MG63 (cell line): ENCODE results near the gene DISP3. TPM values are rescaled to one million over a fixed set of nuclear protein-coding genes. Genes with fewer than 3 reads are reported as not detected.

Experiments used
- DNase-seq: peaks from one replicate; pipeline ENCODE4 v3.0.0-alpha.2; 2020
- H3K27me3 ChIP-seq: fragments of 250-450 bp; sonication (Bioruptor Pico); 2 replicates; pipeline ENCODE4 v1.5.1; 2020; ENCODE audit warnings: mild to moderate bottlenecking, moderate library complexity
- H3K36me3 ChIP-seq: fragments of 250-450 bp; sonication (Bioruptor Pico); 2 replicates; pipeline ENCODE4 v1.5.1; 2020; ENCODE audit warnings: mild to moderate bottlenecking, moderate library complexity
- H3K4me3 ChIP-seq: fragments of 250-450 bp; sonication (Bioruptor Pico); 2 replicates; pipeline ENCODE4 v1.5.1; 2020; ENCODE audit warnings: mild to moderate bottlenecking, moderate library complexity
- H3K9me3 ChIP-seq: fragments of 250-450 bp; sonication (Bioruptor Pico); 2 replicates; pipeline ENCODE4 v1.5.1; 2020; ENCODE audit warnings: mild to moderate bottlenecking, moderate library complexity
- total RNA-seq: library from RNA; depleted of rRNA; stranded (reverse); fragments of >200 nt; shearing (Covaris generic); gene quantifications from 2 replicates; pipeline ENCODE4 v1.2.3, GENCODE V29; 2014; ENCODE audit warnings: low replicate concordance; rRNA removed

The DISP3 gene, protein sequence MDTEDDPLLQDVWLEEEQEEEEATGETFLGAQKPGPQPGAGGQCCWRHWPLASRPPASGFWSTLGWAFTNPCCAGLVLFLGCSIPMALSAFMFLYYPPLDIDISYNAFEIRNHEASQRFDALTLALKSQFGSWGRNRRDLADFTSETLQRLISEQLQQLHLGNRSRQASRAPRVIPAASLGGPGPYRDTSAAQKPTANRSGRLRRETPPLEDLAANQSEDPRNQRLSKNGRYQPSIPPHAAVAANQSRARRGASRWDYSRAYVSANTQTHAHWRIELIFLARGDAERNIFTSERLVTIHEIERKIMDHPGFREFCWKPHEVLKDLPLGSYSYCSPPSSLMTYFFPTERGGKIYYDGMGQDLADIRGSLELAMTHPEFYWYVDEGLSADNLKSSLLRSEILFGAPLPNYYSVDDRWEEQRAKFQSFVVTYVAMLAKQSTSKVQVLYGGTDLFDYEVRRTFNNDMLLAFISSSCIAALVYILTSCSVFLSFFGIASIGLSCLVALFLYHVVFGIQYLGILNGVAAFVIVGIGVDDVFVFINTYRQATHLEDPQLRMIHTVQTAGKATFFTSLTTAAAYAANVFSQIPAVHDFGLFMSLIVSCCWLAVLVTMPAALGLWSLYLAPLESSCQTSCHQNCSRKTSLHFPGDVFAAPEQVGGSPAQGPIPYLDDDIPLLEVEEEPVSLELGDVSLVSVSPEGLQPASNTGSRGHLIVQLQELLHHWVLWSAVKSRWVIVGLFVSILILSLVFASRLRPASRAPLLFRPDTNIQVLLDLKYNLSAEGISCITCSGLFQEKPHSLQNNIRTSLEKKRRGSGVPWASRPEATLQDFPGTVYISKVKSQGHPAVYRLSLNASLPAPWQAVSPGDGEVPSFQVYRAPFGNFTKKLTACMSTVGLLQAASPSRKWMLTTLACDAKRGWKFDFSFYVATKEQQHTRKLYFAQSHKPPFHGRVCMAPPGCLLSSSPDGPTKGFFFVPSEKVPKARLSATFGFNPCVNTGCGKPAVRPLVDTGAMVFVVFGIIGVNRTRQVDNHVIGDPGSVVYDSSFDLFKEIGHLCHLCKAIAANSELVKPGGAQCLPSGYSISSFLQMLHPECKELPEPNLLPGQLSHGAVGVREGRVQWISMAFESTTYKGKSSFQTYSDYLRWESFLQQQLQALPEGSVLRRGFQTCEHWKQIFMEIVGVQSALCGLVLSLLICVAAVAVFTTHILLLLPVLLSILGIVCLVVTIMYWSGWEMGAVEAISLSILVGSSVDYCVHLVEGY (N-terminal part only)
- 0.16 TPM in 1 of 2 replicates, not detected in the other for total RNA-seq

DNA sequence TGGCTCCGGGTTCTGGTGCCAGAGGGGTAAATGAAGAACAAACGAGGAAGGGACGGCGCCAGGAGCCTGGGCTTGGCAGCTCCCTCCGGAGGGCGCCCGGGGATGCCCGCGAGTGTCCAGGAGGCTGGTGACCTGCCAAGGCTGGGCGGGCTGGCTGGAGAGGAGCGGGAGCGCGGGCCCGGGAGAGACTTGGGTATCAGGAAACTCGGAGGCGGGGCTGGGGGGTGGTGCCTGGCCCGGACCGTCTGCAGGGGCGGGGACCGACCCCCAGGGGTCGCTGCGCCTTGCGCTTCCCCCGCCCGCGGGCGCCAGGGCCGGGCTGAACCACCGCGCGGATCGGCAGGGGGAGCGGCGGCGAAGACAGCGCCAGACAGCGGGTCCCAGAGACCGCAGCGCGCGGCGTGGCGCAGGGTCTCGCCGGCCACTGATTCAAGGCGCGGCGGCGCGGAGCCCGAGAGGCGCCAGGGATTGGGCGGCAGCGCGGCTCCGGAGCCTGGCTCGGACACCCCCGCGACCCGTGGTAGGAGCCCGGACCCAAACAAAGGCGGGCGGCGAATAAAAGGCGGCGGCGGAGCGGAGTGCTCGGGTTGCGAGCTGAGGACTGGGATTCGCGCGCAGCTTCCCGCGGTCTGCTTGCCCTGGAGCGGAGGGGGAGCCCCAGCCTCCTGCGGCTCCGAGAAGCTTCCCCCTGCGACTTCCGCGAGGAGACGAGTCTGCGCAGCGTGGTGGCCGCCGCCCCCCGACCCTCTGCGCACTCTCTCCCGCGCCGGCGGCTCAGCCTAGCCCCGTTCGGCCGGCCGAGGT lies at the start of gene DISP3:
Gene DISP3 (plus strand): TSS at position 585 of the 804 bp plus-strand sequence. CDS start 21,838 bp downstream, outside the sequence.
- peak; percentile 73 for DNase-seq

DNA sequence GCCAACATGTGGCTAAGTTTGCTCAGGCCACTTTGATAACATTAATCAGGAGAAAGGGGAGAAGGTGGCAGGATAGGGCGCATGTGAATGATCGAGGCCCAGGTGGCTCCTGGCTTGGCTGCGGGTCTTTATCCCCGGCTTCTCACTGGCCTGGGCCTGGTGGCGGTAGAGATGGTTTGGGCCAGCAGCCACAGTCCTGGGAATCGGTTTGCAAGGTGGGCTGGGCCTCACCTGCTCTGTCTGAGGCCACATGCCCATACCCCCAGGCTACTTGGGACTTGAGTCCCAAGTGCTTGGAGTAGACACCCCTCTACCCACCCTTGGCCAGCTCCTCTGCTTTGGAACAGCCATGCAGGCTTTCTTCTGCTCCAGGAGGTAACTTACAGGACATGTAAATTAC lies 49.7 kb upstream of the DISP3 start:
- Histone ChIP-seq H3K27me3 (peaks cover 3% of the 10 kb centered on the region; the same call in 1 of the 2 replicates), H3K36me3 (no peaks in the 10 kb centered on the region), H3K4me3 (no peak overlapping the region), H3K9me3 (no peaks in the 10 kb centered on the region)
- DNase-seq: no peak

More for the DNA sequence above, at the start of gene DISP3:
- no peaks in the 10 kb centered on the region for H3K9me3 ChIP-seq
- no peaks in the 10 kb centered on the region for H3K36me3 ChIP-seq
- peak within 1 kb of the TSS; percentile 47 for H3K4me3 ChIP-seq
- peaks cover 50% of the 10 kb centered on the region for H3K27me3 ChIP-seq

DNA sequence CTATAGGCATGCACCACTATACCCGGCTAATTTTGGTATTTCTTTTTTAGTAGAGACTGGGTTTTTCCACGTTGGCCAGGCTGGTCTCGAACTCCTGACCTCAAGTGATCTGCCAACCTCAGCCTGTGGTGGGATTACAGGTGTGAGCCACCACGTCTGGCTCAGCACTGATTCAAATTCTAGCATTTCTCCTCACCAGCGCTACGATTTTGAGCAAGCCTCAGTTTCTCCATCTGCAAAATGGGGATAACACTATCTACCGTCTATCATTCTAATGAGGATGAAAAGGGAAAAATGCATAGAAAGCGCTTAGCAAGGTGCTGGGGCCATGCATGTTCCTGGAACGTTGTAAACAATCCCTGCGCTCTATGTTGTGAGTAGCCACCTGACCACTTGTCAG lies 49.0 kb upstream of the DISP3 start:
- H3K36me3 ChIP-seq: no peaks in the 10 kb centered on the region
- H3K9me3 ChIP-seq: no peaks in the 10 kb centered on the region
- DNase-seq: no peak
- H3K4me3 ChIP-seq: no peak overlapping the region
- peaks cover 3% of the 10 kb centered on the region; the same call in 1 of the 2 replicates for H3K27me3 ChIP-seq

DNA sequence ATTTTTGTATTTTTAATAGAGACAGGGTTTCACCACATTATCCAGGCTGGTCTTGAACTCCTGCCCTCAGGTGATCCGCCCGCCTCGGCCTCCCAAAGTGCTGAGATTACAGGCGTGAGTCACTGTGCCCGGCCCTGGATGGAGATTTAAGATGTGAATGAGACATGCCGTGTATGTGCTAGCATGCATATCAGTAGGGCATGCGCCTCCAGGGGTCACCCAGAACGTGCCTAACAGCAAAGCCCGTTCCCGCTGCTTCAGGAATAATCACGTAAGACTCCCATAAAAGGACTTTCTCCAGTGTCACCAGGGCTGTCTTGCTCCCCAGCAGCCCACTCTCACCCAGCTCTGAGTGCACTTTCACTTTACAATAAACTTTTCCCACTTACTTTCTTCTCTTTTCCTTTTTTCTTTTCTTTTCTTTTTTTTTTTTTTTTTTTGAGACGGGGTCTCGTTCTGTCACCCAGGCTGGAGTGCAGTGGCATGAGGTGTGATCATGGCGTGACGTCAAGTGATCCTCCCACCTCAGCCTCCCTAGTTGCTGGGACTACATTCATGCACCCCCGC lies 46.9 kb upstream of the DISP3 start:
- H3K36me3 ChIP-seq: no peaks in the 10 kb centered on the region
- H3K4me3 ChIP-seq: no peak overlapping the region
- H3K9me3 ChIP-seq: no peaks in the 10 kb centered on the region
- peaks cover 8% of the 10 kb centered on the region; the same call in 1 of the 2 replicates for H3K27me3 ChIP-seq
- no peak for DNase-seq

DNA sequence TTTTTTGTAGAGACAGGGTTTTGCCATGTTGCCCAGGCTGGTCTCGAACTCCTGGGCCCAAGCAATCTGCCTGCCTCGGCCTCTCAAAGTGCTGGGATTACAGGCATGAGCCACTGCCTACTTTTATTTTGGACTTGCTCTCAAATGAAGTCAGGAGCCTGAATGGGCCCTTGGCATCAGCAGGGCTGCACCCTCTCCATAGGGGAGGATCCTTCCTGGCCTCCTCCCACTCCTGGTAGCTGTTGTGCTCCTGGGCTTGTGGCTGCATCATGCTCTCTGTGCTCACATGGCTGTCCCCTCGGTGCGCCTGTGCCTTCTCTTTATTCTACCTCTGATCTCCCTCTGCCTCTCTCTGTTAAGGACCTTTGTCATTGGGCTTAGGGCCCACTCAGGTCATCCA lies 46.4 kb upstream of the DISP3 start:
- Histone ChIP-seq H3K27me3 (peaks cover 8% of the 10 kb centered on the region), H3K4me3 (no peak overlapping the region), H3K9me3 (no peaks in the 10 kb centered on the region), H3K36me3 (no peaks in the 10 kb centered on the region)
- no peak for DNase-seq

DNA sequence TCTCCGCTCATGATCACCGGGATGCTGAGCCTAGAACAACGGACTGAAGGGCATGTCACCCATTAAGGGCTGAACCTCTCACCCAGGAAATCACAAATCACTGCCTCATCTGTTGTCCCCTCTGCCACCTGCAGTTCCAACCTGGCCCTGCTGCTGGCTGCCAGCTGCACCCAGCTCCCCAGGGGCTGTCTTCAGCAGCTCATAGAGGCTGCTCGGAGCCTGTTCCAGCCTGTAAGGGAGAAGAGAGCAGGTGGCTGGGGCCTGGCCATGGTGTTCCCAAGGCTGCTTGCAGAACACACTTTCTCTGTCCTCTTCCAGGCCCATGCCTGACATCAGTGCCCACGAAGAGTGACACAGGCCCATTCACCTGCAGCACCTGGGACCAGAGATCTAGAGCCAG lies 44.5 kb upstream of the DISP3 start:
- no peak for DNase-seq
- H3K27me3 ChIP-seq: peaks cover 8% of the 10 kb centered on the region
- H3K4me3 ChIP-seq: no peak overlapping the region
- no peaks in the 10 kb centered on the region for H3K9me3 ChIP-seq
- no peaks in the 10 kb centered on the region for H3K36me3 ChIP-seq

DNA sequence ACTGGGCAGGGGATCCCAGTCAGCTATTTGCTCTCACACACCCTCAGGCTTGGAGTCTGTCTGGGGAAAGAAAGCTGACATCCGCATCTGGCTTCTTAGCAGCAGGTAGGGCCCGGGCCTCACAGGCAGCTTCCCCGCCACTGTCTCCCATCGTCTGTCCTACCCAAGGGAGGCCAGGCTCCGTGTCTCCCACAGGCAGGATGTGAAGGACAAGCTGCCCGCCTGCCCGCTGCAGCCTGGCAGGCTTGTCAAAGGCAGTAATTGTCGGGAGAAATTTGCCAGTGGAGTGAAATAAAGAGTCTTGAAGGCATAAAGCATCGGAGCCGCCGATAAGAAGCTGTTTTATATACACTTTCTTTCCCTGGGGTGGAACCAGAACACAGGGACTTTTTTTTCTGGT lies 44.0 kb upstream of the DISP3 start:
- Histone ChIP-seq H3K36me3 (no peaks in the 10 kb centered on the region), H3K9me3 (no peaks in the 10 kb centered on the region), H3K4me3 (no peak overlapping the region), H3K27me3 (peaks cover 8% of the 10 kb centered on the region)
- no peak for DNase-seq

DNA sequence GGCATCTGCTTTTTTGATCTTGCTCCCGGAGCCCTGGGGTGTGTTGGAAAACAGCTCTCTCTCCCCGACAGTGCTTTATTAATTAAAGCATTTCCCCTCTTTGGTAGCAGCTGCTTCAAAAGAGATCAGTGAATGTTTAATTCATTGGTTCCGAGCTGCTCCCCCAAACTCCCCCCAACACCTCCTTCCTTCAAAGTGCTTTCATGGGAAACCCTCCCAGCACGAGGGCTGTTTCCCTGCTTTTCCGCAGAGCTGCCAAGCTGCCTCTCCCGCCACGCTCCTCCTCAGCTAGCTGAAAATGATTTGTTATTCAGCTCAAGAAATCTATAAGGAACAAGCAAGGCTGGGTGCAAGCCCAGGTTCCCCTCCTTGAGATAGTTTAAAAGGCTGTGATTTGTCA lies 40.0 kb upstream of the DISP3 start:
- H3K27me3 ChIP-seq: peaks cover 24% of the 10 kb centered on the region
- no peaks in the 10 kb centered on the region for H3K9me3 ChIP-seq
- no peak overlapping the region for H3K4me3 ChIP-seq
- DNase-seq: no peak
- H3K36me3 ChIP-seq: no peaks in the 10 kb centered on the region

DNA sequence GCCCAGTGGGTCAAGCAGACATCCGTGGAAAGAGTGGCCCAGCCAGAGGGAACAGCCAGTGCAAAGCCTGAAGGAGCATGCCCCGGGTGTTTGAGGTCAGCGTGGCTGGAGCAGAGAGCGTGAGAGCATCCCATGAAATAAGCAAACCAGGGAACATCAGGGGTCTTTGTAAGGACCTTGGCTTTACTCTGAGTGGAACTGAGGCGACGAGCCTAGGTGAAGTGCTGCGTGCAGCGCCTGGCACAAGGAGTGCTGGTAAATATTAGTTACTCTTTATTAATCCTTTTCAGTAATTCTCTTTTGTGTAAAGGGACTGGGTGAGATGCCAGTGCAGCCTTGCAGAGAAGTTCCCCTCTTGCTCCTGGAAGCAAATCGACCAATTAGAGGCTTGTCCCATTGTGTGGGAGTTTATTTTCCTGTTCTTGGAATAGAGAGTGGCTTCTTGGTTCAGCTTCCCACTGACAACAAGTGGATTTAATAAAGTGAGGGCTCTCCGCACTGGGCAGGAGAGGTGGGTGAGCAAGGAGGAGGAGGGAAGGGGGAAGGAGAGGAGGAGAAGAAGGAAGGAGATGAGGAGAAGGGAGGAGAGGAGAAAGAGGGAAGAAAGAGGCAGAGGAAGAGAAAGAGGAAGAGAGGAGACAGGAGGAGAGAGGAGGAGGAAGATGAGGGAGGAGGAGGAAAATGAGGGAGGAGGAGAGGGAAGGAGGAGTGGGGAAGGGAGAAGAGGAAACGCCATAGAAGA lies 37.6 kb upstream of the DISP3 start:
- DNase-seq: no peak
- H3K27me3 ChIP-seq: peaks cover 26% of the 10 kb centered on the region

DNA sequence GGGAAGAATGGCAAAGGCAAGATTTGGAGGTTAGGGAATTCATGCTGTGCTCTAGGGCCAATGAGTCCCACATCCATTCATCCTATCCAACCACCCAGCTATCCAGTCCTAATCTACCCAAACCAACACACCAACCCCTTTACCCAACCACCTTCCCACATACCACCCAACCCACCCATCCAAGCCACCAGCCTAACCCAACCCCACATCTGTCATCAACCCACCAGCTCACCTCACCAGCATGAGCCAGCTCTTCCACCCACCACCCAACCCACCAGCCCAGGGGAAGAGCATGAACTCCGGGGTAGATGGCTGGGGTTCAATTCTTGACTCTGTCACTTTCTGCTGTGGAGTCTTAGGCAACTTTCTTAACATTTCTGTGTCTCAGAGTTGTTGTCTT lies 35.9 kb upstream of the DISP3 start:
- no peak for DNase-seq
- Histone ChIP-seq H3K9me3 (no peaks in the 10 kb centered on the region), H3K27me3 (peaks cover 28% of the 10 kb centered on the region), H3K36me3 (no peaks in the 10 kb centered on the region), H3K4me3 (no peak overlapping the region)

More for the DNA sequence above, 37.6 kb upstream of the DISP3 start:
- Histone ChIP-seq H3K9me3 (no peaks in the 10 kb centered on the region), H3K36me3 (no peaks in the 10 kb centered on the region), H3K4me3 (no peak overlapping the region)

DNA sequence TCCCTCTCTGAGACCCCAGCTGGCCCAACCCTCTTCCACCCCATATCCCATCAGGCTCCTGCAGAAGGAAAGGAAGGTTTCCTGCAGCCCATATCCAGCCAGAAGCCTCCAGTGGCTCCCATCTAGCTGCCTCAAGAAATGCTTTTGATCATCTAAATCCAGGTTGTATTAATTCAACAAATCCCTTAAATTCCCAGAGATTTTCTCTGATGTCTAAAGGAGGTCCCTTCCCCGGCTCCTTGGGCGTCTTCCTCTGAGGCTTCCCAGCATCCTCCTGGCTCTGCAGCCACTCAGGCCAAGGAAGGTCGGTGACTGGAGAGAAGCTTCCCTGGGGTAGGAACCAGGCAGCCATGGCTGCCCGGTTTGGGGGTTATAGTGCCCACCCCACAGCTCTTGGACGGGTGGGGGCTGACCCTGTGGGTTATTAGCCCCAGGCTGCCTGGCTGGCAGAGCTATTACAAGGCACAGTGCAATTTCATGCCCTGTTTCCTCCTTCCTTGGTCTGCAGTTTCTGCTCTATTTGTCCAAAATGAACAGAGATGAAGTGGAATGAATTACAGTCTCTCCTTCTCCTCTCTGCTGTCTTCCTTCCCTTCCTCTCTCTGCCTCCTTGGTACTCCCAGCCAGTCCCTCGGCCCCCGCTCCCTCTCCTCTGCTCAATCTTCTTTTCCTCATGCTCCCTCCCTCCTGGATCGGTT lies 34.8 kb upstream of the DISP3 start:
- peaks cover 28% of the 10 kb centered on the region for H3K27me3 ChIP-seq
- H3K36me3 ChIP-seq: no peaks in the 10 kb centered on the region
- no peak for DNase-seq
- no peak overlapping the region for H3K4me3 ChIP-seq
- no peaks in the 10 kb centered on the region for H3K9me3 ChIP-seq

DNA sequence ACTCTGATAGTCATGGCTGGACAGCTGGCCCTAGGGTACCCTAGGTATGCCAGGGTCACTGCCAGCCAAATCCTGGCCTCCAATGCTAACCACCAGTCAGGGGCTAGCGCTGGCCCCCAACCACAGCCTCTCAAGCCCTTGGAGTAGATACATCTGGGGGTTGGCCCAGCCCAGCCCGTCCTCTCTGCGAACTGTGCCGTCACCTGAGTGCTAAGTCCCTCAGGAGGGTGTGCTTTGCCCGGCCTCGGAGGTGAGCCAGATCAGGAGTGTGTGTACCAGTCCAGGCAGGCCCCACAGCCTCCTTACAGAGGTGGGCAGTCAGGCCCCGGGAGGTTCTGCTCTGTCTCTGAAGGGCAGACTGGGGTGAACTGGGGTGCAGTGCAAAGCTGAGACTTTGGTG lies 34.0 kb upstream of the DISP3 start:
- Histone ChIP-seq H3K4me3 (no peak overlapping the region), H3K9me3 (no peaks in the 10 kb centered on the region), H3K27me3 (peaks cover 28% of the 10 kb centered on the region), H3K36me3 (no peaks in the 10 kb centered on the region)
- DNase-seq: no peak

DNA sequence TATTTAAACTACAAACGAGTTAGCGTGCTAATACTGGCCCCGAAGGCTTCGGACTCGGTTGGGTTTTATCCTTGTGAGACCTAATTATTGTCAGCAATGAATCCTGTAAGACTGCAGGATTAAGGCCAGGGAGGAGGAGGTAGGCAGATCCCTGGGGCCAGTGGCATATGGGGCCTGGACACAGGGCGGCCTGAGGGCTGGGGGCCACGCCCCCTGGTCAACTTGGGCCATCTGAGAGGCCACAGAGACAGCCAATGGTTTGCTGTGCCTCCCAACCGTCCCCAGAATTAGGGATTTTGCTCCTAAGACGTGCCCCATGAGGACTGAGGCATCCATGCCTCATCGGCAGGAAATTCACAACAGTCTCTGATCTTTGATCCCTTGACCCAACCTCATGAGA lies 31.1 kb upstream of the DISP3 start:
- no peaks in the 10 kb centered on the region for H3K9me3 ChIP-seq
- H3K27me3 ChIP-seq: peaks cover 18% of the 10 kb centered on the region
- H3K36me3 ChIP-seq: no peaks in the 10 kb centered on the region
- H3K4me3 ChIP-seq: no peak overlapping the region
- DNase-seq: no peak

DNA sequence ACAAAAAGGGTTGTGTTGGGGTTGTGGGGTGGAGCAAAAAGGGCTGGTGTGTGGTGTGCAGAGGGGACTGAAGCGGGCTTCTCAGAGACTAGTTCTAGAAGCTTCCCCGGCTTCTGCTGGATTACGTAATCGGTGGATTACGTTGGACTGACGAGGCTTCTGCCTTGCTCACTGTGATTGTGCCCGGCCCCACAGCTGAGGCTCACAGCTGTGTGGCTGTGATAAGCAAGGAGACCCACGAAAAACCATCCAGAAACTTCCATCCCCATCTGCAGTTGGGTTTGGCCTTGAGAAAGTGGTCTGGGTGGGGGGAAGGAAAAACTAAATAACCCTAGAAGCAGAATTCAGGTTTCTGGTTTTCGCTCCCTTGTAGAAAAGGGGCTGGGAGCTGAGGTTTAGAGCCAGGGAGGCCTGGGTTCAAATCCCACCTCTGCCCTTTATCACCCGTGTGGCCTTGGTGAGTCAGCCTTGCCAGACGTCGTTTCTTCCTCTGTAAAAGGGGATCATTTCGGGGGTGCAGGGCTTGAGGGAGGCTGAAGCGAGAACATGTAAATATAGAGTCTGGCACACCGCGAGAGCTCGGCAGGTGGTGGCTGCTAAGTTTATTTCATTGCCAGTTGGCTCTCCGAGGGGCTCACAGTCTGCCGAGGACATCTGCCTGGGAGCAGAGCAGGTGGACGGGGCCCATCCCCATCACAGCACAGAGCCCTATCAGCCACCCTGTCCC lies 30.4 kb upstream of the DISP3 start:
- Histone ChIP-seq H3K4me3 (no peak overlapping the region), H3K36me3 (no peaks in the 10 kb centered on the region), H3K9me3 (no peaks in the 10 kb centered on the region), H3K27me3 (peaks cover 16% of the 10 kb centered on the region)
- no peak for DNase-seq
